ENCODE measurements around the gene RPL39L. TPM values are rescaled to one million over a fixed set of nuclear protein-coding genes. Genes with fewer than 3 reads are reported as not detected.

Gene RPL39L
- total RNA-seq, 4 donors from 2014 or later, result 3.0 to 29.8 (median 11.6) TPM

DNA sequence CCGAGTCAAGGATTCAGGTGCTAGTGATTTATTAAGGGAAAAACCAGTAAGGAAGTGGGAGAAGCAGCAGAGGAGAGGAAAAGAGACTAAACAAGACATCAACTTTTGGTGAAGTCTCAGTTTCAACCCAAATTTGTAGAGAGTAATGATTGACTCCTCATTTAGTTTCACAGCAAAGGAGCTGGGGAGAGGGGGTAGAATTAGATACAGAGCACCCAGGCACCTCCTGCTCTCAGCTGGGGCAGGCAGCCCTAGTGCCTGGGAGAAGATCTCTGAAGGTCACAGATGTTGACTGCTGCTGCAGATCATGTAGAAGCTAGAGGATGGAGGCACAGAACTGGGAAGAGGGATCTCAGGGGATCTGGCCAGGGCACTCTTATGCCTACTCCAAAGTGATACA, 29.1 kb downstream of the RPL39L start:
- no peak for TF ChIP-seq POLR2A (IDR thresholded peaks at IDR 0.05)
- TF ChIP-seq, protein P1, sequence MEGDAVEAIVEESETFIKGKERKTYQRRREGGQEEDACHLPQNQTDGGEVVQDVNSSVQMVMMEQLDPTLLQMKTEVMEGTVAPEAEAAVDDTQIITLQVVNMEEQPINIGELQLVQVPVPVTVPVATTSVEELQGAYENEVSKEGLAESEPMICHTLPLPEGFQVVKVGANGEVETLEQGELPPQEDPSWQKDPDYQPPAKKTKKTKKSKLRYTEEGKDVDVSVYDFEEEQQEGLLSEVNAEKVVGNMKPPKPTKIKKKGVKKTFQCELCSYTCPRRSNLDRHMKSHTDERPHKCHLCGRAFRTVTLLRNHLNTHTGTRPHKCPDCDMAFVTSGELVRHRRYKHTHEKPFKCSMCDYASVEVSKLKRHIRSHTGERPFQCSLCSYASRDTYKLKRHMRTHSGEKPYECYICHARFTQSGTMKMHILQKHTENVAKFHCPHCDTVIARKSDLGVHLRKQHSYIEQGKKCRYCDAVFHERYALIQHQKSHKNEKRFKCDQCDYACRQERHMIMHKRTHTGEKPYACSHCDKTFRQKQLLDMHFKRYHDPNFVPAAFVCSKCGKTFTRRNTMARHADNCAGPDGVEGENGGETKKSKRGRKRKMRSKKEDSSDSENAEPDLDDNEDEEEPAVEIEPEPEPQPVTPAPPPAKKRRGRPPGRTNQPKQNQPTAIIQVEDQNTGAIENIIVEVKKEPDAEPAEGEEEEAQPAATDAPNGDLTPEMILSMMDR (IDR thresholded peaks at IDR 0.05), result no peak
- intact Hi-C loops (cut with DNase I; ENCODE audit: low total_unique reads), result no loop called here

GRCh38 chr3:187107989-187108388, 31.3 kb downstream of the RPL39L start:
- DNase-seq (ENCODE audit: low spot score in 2 of 2), result no peak
- intact Hi-C loops (cut with DNase I; ENCODE audit: low total_unique reads), result no loop called here
- no peak for TF ChIP-seq POLR2A (IDR thresholded peaks at IDR 0.05)
- TF ChIP-seq, protein P1 (IDR thresholded peaks at IDR 0.05), result no peak

More for the DNA sequence above, 29.1 kb downstream of the RPL39L start:
- no peak for DNase-seq (ENCODE audit: low spot score in 2 of 2)
- no peak overlapping the region for H3K4me3 ChIP-seq (ENCODE audit: low read depth, poor library complexity, severe bottlenecking)
- 91 to 95% methylated on average over 1 of the region's 1 CpG for WGBS, 2 donors

GRCh38 chr3:187105700-187106099, 33.6 kb downstream of the RPL39L start:
- no peak for DNase-seq (ENCODE audit: low spot score in 2 of 2)
- H3K4me3 ChIP-seq (ENCODE audit: low read depth, poor library complexity, severe bottlenecking), result no peak overlapping the region
- no peak for TF ChIP-seq POLR2A (IDR thresholded peaks at IDR 0.05)
- TF ChIP-seq, protein P1 (IDR thresholded peaks at IDR 0.05), result no peak
- intact Hi-C loops (cut with DNase I; ENCODE audit: low total_unique reads), result no loop called here
- 89 to 92% methylated on average over 3 of the region's 3 CpGs for WGBS, 2 donors

More at GRCh38 chr3:187107989-187108388, 31.3 kb downstream of the RPL39L start:
- H3K4me3 ChIP-seq (ENCODE audit: low read depth, poor library complexity, severe bottlenecking), result no peak overlapping the region
- WGBS, 2 donors, result 65 to 68% methylated on average over 3 of the region's 3 CpGs

GRCh38 chr3:187104933-187105332, 34.4 kb downstream of the RPL39L start:
- intact Hi-C loops (cut with DNase I; ENCODE audit: low total_unique reads), result no loop called here

DNA sequence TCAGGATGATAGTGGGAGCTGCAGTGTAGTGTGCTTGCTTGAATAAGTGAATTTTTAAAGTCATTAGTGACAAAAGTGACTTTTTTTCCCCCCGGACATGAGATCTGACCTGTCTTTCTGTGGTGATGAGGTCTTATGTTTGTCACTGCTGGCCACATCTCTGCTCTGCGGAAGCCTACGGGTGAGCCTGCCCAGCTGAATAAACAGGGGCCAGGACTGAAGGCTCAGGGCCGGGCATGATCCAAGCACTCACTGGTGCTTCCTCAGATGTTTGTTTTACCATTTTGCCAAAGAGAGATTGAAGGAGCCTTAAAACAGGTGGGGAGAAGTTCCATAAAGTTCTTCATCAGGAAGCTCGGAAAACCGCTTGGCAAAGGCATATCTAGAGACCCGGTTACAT, 35.0 kb downstream of the RPL39L start:
- 94 to 95% methylated on average over 7 of the region's 7 CpGs for WGBS, 2 donors
- no peak for DNase-seq (ENCODE audit: low spot score in 2 of 2)

More at GRCh38 chr3:187104933-187105332, 34.4 kb downstream of the RPL39L start:
- WGBS, 2 donors, result 67 to 89% methylated on average over 7 of the region's 7 CpGs
- TF ChIP-seq POLR2A (IDR thresholded peaks at IDR 0.05), result no peak
- TF ChIP-seq, protein P1 (IDR thresholded peaks at IDR 0.05), result no peak
- no peak for DNase-seq (ENCODE audit: low spot score in 2 of 2)
- H3K4me3 ChIP-seq (ENCODE audit: low read depth, poor library complexity, severe bottlenecking), result no peak overlapping the region

More for the DNA sequence above, 35.0 kb downstream of the RPL39L start:
- no peak overlapping the region for H3K4me3 ChIP-seq (ENCODE audit: low read depth, poor library complexity, severe bottlenecking)
- TF ChIP-seq, protein P1 (IDR thresholded peaks at IDR 0.05), result no peak
- no peak for TF ChIP-seq POLR2A (IDR thresholded peaks at IDR 0.05)
- intact Hi-C loops (cut with DNase I; ENCODE audit: low total_unique reads), result no loop called here
